ENCODE results near the gene QRICH1.

Gene QRICH1

GRCh38 chr3:49032646-49033304, 61.1 kb downstream of the QRICH1 start:
- DNase-seq (ENCODE audit: low read depth), result no peak

GRCh38 chr3:49030321-49030720, 63.5 kb downstream of the QRICH1 start:
- DNase-seq (ENCODE audit: low read depth), result no peak

- no peak for DNase-seq (ENCODE audit: low read depth)
Observed at GRCh38 chr3:49029563-49029884, 64.3 kb downstream of the QRICH1 start.

GRCh38 chr3:49028673-49029562, 65.0 kb downstream of the QRICH1 start, which contains the start of gene IMPDH2:
Gene IMPDH2, minus strand, starts transcription at chr3:49029398. Its CDS starts 48 bp downstream, at chr3:49029350.
- peak; percentile 81 for DNase-seq (ENCODE audit: low read depth)

- DNase-seq (ENCODE audit: low read depth), result no peak
Observed at GRCh38 chr3:49028298-49028672, 65.6 kb downstream of the QRICH1 start.

GRCh38 chr3:49027634-49028033, 66.2 kb downstream of the QRICH1 start:
- DNase-seq (ENCODE audit: low read depth), result no peak

- no peak for DNase-seq (ENCODE audit: low read depth)
Observed at GRCh38 chr3:49026536-49026935, 67.3 kb downstream of the QRICH1 start.

- DNase-seq (ENCODE audit: low read depth), result no peak
Observed at GRCh38 chr3:49025793-49026520, 67.9 kb downstream of the QRICH1 start.

- DNase-seq (ENCODE audit: low read depth), result no peak
Observed at GRCh38 chr3:49025005-49025792, 68.7 kb downstream of the QRICH1 start.

GRCh38 chr3:49024449-49024848, 69.4 kb downstream of the QRICH1 start:
- DNase-seq (ENCODE audit: low read depth), result no peak

GRCh38 chr3:49023775-49024174, 70.1 kb downstream of the QRICH1 start:
- no peak for DNase-seq (ENCODE audit: low read depth)

- DNase-seq (ENCODE audit: low read depth), result no peak
Observed at GRCh38 chr3:49022688-49023171, 71.1 kb downstream of the QRICH1 start.

- DNase-seq (ENCODE audit: low read depth), result peak; percentile 85
Observed at GRCh38 chr3:49021813-49022687, 71.8 kb downstream of the QRICH1 start, which contains the start of gene NDUFAF3. Gene NDUFAF3, plus strand, starts transcription at chr3:49022121. Its CDS starts 24 bp downstream, at chr3:49022145.

- DNase-seq (ENCODE audit: low read depth), result peak; percentile 97
Observed at GRCh38 chr3:49021213-49021812, 72.6 kb downstream of the QRICH1 start.

- DNase-seq (ENCODE audit: low read depth), result no peak
Observed at GRCh38 chr3:49020330-49021212, 73.3 kb downstream of the QRICH1 start.

GRCh38 chr3:49019941-49020329, 73.9 kb downstream of the QRICH1 start:
- no peak for DNase-seq (ENCODE audit: low read depth)

GRCh38 chr3:49018707-49019006, 75.2 kb downstream of the QRICH1 start:
- no peak for DNase-seq (ENCODE audit: low read depth)

GRCh38 chr3:49017971-49018706, 75.7 kb downstream of the QRICH1 start, which contains the start of gene DALRD3:
Gene DALRD3, minus strand, starts transcription at chr3:49018580. Its CDS starts 16 bp downstream, at chr3:49018564.
- DNase-seq (ENCODE audit: low read depth), result no peak

Measured in GM04504 (cell line).